H1 (cell line): ENCODE results near the gene CAGE1. TPM values are rescaled to one million over a fixed set of nuclear protein-coding genes. Genes with fewer than 3 reads are reported as not detected.

Source experiments
- CBX8 ChIP-seq: fragments of 300-800, 300-1000 bp; sonication (generic); IDR thresholded peaks from 2 replicates; pipeline ENCODE4 v1.7.1; 2016; ENCODE audit warnings: low read depth, low read length, borderline replicate concordance
- CTBP2 ChIP-seq: IDR thresholded peaks from 2 replicates; pipeline ENCODE4 v1.7.0; 2011; ENCODE audit warnings: borderline replicate concordance, mild to moderate bottlenecking, moderate library complexity, mixed read lengths, low read length; ENCODE audit not compliant: insufficient read depth, insufficient read length
- POLR2AphosphoS5 ChIP-seq: IDR thresholded peaks from 2 replicates; pipeline ENCODE4 v1.6.1; 2011; ENCODE audit warnings: low read depth, low read length
- SP2 ChIP-seq: IDR thresholded peaks from 2 replicates; pipeline ENCODE4 v1.6.1; 2012; ENCODE audit warnings: mild to moderate bottlenecking, low read length, inconsistent platforms
- TCF12 ChIP-seq: IDR thresholded peaks from 2 replicates; pipeline ENCODE4 v1.6.1; 2011; ENCODE audit warnings: low read depth, mild to moderate bottlenecking, low read length
- ZNF274 ChIP-seq: IDR thresholded peaks from 2 replicates; pipeline ENCODE4 v1.7.0; 2012; ENCODE audit warnings: low read length, borderline replicate concordance; ENCODE audit errors: extremely low read depth
- polyA plus RNA-seq, 7 experiments: library from polyadenylated mRNA; depleted of rRNA in 3 of 7; stranded (reverse) in 5 of 7; unstranded in 2 of 7; fragments of >200 nt in 5 of 7; fragments of 200-250 nt in 2 of 7; gene quantifications; 1 replicate in 5 of 7; 2 replicates in 1 of 7; 4 replicates in 1 of 7; pipeline versions ENCODE4 v1.2.1 to v1.2.3, GENCODE V29; 2011 to 2013; ENCODE audit warnings: missing spikeins in 2 of 7, mixed read lengths in 2 of 7
- total RNA-seq: library from RNA; stranded (reverse); fragmentation: NEBNext Ultra II Directional; extraction: Animal tissue kit (Norgen Biotek cat#: 25700); gene quantifications from 2 replicates; pipeline ENCODE4 v1.2.1, GENCODE V29; 2021

The CAGE1 gene
- total and polyA plus RNA-seq, 2 of the 8 experiments (the other 6 are each of a cell fraction or from before 2014, with no cell fraction given): 0.09 TPM; not detected in 1

DNA sequence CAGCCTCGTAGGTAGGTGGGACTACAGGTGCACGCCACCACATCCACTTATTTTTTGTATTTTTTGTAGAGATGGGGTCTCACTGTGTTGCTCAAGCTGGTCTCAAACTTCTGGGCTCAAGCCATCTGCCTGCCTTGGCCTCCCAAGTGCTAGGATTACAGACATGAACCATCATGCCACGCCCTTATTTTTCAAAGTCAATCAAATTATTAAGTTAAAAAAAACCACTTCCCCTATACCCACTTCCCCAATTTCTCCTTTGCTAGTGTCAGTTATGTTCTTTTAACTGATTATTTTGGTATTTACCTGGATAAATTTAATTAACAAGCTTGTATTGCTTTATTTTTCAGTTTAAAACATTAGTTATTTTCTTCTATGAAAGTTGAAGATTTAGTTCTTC lies 49.7 kb upstream of the CAGE1 start (continued):
- TF ChIP-seq CTBP2 (no peak), SP2 (no peak), POLR2AphosphoS5 (no peak), CBX8 (no peak), TCF12 (no peak), ZNF274 (no peak)
